NCI-H524 treated with DMSO at 0.1 percent for 48 hours (cell line): ENCODE measurements around the gene LILRB5.
"Not testable (repeated sequence)": the region's sequence is repeated elsewhere in the genome, so short reads cannot be mapped to it uniquely, and the experiment has no call there.

Source experiments
- DNase-seq: peaks from one replicate; lab custom pipeline; 2025; lab: John Stamatoyannopoulos, UW

Gene LILRB5

DNA sequence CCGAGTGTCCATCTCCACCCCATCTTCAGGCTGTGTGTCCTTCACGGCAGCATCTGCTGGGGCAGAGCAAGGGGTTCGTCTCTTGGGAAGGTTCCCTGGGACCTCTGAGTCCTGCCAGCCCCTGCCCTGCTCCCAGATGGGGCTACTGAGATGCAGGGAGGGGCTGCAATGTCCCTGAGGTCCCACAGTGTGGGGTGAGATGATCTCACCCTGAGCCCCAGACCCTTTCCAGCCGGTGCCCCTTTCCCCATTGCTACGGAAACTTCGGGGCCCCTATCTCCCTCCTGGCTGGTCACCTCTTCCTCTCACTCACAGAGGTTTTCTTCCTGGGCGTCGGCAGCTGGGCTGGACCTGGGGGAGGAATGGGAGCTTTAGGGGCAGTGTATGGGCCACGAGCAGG lies 18.9 kb upstream of the LILRB5 start:
- DNase-seq = no peak

DNA sequence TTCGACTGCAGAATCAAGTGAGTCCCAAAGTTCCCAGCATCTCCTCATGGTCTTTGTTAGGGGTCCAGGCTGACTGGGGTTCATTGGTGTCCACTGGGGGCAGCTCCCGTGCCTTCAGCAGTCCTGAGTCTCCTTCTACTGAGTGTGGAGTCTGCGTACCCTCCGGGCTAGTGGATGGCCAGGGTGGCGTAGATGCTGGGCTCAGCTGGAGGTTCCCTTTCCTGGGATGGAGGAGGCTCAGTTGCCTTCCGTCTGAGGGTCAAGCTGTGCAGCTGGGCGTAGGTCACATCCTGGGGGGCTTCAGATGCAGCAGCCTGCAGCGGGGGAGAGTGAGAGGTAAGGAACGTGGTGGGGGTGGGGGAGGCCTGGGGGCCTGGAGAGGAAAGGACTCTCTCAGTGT lies 17.4 kb upstream of the LILRB5 start:
- DNase-seq = not testable (repeated sequence)

- no peak for DNase-seq
These were observed 16.7 kb upstream of the LILRB5 start for GRCh38 chr19:54273821-54274220.

DNA sequence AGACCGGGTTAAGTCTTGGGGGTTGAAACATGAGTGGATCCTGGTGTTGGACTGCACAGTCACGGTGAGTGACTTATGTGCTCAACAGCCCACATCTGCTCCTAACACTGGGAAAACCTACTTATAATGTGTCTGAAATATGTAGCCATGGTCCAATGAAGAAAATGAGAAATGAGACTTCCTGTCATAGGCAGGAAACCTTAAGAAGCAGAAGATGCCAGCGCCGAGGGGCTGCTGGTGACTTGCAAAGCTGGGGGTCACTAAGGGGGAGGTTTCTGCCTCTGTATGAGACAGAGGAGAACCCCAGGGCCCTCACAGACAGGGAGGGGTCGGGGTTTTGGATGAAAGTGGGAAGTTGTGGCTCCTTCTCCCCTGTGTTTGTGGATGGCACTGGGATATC lies 15.1 kb upstream of the LILRB5 start:
- not testable (repeated sequence) for DNase-seq

DNA sequence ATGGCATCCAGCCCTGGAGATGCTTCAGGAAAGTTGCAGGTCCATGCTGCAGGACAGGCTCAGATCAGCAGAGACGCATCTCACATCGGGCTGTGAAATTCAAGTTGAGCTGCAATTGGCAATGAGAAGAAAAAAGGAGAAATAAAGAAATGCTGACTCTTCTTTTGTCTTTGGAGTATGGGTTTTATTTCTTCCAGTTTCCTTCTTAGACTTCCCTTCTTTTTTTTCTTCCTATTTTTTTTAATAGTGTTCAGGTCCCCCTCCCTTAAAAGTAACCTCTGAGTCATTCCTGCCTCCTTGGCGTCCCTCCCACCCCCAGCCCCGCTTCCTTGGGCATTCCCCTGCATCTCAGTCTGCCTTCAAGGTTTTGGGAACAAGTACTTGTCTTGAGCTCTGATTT lies 14.5 kb upstream of the LILRB5 start:
- DNase-seq = not testable (repeated sequence)

DNA sequence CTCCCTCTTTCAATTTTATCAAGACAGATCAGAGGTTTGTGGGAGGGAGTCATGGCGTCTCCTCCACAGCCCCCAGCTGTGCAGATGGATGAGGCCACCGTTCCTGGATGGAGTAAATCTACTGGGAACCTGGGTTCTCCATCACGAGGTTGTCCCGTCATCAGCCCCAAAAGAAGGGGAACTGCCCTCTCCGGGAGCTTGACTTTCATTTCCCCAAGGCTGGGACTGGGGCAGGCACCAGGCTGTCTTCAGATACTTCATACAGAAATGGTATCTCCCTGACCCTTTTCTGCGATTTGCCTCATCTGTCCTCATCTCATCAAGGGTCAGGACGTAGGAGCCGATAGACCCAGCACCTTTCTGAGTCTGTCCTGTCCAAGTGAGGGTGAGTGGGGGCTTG lies 14.0 kb upstream of the LILRB5 start:
- DNase-seq = no peak

GRCh38 chr19:54268936-54269335 lies 11.9 kb upstream of the LILRB5 start:
- no peak for DNase-seq

DNA sequence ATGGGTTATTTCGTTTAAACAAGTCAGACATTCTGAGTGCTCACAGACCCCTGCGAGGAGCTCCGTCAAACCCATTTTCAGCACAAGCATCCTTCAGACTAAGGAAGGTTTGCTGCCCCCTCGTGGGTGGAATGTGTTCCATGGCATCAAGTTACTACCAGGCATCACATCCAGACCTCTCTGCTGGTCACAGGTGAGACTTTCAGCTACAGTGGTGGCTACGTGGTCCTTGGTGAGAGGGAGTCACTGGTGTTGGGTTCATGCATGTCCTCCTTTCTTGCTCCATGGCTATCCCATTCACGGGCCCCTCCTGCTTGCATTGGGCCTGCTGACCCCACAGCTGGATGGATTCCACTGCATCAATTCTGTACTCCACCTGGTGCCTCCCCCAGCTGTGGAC lies 9.1 kb upstream of the LILRB5 start:
- no peak for DNase-seq

- no peak for DNase-seq
These were observed 5.4 kb upstream of the LILRB5 start for GRCh38 chr19:54262470-54262869.

DNA sequence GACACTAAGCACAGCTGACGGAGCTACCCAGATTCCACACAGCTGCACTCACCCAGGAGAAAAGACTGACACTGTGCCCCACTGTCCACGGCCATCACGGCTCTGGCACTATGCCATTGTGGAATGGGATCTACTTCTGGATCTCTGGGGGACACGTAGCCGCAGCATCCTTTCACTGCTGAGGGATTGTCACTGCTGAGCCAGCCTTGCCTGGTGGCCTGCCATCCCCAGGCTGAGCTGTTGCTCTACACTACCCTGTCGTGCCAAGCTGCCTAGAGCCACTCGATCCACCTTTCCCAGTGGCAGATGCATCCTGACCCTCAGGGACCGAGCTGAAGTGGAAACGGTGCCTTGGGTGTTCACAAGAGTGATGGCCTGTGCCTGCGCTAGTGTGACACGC lies 5.0 kb upstream of the LILRB5 start:
- no peak for DNase-seq

GRCh38 chr19:54256250-54257115 lies 590 bp downstream of the LILRB5 start:
- DNase-seq = no peak

DNA sequence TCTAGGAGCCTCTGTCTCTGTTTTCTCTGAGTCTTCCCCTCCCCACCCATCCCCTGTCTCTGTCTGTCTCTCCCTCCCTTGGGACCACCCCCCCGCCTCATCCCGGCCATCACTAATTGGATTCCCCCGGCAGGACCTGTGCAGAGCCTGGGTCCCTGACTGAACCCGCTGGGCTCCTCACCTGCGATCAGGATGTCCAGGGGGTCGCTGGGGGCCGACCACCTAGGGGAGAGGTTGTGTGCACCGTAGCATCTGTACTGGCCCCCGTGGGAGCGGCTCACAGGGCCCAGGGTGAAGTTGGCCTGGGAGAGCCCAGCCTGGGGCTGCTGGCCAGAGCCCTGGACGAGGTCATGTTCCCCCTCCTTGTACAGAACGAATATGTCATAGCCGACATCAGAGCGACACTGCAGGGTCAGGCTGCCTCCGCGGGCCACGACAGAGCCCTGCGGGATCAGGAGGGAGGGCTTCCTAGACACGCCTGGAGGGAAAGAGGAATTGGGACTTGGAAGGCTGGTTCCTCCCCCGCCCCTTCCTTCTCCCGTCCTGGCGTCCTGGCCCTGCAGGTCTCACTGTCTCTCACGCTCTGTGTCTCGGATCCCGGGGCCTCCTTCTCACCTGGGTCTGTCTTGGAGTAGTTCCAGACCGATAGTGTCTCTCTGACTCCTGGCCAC lies 1.8 kb downstream of the LILRB5 start:
- DNase-seq = no peak

- no peak for DNase-seq
These were observed 2.7 kb downstream of the LILRB5 start for GRCh38 chr19:54254195-54254906.

DNA sequence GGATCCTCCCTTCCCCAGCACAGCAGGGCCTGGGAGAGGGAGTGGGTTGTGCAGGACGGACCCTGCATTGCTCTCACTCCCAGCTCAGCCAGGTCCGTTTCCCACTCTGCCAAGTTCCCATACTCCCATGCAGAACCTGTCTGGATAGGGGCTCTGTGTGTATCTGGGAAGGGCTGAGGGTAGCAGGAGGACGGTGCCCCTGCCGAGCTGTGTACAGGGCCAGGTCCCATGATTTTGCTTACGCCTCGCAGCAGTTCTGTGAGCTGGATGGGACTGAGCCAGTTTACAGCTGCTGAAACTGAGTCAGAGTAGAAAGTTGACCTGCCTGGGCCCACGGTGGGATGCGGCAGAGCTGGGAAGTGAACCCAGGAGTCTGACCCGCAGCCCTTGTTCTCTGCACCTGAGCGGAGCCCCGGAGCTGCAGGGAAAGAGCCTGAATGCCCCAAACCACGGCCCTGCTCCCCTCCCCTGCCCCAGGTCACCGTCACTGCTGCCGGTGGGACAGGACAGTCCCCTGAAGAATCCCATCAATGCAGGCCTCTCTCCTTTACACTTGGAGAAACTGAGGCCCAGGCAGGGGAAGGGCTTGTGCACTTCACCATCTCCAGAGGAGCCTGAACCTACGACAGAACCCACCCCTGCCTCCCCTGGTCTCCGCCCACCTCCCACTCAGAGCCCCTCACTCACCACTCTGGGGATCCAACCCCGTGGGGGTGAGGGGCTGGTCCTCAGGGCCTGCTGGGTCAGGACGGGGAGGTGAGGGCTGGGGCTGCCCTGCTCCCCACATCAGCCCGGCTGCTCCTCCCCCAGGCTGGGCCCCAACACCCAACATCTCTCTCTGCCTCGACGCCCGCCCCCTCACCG lies 3.5 kb downstream of the LILRB5 start:
- DNase-seq = no peak

- no peak for DNase-seq
These were observed 4.2 kb downstream of the LILRB5 start for GRCh38 chr19:54252845-54253244.

- no peak for DNase-seq
These were observed 4.8 kb downstream of the LILRB5 start for GRCh38 chr19:54252243-54252642.

DNA sequence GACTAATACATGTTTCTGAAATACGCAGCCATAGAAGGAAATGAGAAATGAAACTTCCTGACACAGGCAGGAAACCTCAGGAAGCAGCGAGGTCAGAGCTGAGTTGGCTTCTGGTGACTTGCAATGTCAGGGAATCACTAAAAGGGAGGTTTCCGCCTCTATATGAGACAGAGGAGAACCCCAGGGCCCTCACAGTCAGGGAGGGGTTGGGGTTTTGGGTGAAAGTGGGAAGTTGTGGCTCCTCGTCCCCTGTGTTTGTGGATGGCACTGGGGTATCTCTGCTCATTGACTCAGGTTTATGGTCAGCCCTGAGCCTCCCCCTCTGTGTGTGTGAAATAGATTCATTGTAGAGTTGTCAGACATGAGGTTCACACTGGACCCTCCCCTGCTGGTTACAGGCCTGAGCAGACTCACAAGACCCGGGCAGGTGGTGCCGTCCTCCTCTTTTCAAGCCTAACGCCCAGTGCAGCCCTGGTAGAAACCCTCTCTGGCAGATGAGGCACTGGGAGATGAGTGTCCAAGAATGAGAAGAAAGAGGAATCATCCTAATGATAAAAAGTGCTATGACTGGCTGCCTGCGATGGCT lies 9.0 kb downstream of the LILRB5 start:
- DNase-seq = no peak

DNA sequence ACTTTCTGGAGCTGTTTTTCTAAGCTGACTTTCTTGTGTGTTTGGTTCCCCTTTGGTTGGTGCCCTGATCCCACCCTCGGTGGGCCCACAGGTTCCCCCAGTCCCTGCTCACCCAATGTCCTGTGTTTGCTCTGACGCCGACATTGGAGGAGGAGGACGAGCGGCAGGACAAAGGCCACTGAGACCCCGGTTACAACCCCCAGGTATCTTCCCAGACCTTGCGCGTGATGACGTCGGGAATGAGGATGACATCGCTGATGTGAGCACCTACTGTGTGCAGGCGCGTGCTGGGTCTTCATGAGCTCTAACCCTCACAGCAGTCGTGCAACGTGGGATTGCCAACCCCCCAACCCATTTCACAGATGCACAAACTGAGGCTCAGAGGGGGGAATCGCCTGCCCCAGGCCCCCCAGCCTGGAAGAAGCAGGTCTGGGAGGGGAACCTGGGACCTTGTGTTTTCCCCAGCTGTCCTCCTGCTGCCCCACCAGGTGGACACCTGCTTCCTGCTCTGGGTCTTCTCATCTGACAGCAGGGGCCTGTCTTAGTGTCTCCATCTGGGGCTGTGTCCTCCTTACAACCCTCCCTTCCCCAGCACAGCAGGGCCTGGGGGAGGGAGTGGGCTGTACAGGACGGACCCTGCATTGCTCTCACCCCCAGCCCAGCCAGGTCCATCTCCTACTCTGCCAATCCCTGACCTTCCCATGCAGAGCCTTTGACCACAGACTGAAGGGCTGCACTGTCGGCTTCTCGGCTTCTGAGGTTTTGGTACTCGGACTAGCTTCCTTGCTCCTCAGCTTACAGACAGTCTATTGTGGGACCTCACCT lies 9.8 kb downstream of the LILRB5 start:
- no peak for DNase-seq

- no peak for DNase-seq
These were observed 11.1 kb downstream of the LILRB5 start for GRCh38 chr19:54245936-54246335.

- DNase-seq = not testable (repeated sequence)
These were observed 13.3 kb downstream of the LILRB5 start for GRCh38 chr19:54243809-54244208.

DNA sequence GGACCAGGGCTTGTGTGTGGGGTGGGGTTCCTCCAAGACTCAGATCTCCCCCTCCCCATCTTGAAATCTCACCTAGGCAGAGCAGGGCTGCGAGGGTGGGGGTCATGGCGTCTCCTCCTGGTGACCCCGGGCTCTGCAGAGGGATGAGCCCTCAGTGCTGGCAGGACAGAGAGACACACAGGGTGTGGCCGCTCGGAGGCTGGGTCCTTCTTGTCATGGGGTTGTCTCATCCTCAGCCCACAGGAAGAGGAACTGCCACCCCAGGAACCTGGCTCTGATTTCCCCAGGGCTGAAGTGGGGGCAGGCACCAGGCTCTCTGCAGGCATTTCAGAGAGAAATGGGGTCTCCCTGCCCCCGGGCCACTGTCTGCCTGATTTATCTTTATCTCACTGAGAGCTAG lies 14.4 kb downstream of the LILRB5 start, which contains the start of gene LILRA6:
Gene LILRA6, minus strand, starts transcription at position 145 of the 400 bp plus-strand sequence.
- DNase-seq = not testable (repeated sequence)
